ENCODE measurements around the gene NDUFA11. TPM values are rescaled to one million over a fixed set of nuclear protein-coding genes. Genes with fewer than 3 reads are reported as not detected.
A peak's percentile ranks its signal among the peaks of the same experiment; 100 is the strongest.

Gene NDUFA11
- total RNA-seq, 2 donors from 2014 or later, result 242 to 269 TPM

DNA sequence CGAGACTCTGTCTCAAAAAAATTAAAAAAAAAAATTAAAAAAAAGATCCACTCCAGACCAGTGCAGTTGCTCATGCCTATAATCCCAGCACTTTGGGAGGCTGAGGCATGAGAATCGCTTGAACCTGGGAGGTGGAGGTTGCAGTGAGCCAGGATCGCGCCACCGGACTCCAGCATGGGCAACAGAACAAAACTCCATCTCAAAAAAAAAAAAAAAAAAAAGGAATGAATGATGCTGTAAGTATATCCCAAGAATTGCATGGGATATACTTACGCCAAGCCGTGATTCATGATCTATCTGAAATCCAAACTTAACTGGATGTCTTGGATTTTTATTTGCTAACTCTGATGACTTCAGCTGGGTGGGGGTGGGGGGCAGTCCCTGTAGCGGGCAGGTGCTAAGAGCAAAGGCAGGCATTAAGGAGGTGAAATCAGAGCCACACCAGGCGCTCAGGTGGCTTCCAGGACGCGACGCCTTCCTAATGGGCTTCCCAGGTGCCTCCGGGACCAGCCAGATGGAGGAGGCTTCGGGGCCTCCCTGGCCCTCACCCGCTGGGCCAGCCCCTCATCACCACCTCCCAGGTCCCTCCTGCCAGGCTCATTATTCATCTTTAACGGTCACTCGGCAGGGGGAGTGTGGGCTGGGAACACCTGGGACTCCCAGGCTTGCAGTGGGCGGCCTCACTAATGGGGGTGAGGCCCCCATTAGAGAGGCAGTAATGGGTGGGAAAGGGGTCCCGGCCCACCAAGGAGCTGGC is 21.9 kb downstream of the NDUFA11 start:
- TF ChIP-seq, protein P1, sequence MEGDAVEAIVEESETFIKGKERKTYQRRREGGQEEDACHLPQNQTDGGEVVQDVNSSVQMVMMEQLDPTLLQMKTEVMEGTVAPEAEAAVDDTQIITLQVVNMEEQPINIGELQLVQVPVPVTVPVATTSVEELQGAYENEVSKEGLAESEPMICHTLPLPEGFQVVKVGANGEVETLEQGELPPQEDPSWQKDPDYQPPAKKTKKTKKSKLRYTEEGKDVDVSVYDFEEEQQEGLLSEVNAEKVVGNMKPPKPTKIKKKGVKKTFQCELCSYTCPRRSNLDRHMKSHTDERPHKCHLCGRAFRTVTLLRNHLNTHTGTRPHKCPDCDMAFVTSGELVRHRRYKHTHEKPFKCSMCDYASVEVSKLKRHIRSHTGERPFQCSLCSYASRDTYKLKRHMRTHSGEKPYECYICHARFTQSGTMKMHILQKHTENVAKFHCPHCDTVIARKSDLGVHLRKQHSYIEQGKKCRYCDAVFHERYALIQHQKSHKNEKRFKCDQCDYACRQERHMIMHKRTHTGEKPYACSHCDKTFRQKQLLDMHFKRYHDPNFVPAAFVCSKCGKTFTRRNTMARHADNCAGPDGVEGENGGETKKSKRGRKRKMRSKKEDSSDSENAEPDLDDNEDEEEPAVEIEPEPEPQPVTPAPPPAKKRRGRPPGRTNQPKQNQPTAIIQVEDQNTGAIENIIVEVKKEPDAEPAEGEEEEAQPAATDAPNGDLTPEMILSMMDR (conservative IDR thresholded peaks at IDR 0.05), result no peak
- Mint-ChIP-seq H3K4me1 (peaks cover 10% of the 10 kb centered on the region), H3K4me3 (no peak overlapping the region), H3K27ac (no peak overlapping the region), H3K36me3 (ENCODE audit: low read depth) (no peaks in the 10 kb centered on the region), H3K27me3 (ENCODE audit: insufficient read depth) (no peaks in the 10 kb centered on the region), H3K9me3 (no peaks in the 10 kb centered on the region)
- H3K9ac ChIP-seq (ENCODE audit: extremely low read depth, low read length, poor library complexity, severe bottlenecking), result no peak overlapping the region
- H3K9me3 ChIP-seq (ENCODE audit: control insufficient read depth, low read length), result no peaks in the 10 kb centered on the region
- no peaks in the 10 kb centered on the region for H3K36me3 ChIP-seq (ENCODE audit: control insufficient read depth, insufficient read depth, low read length)
- DNase-seq, result peak; percentile 63
- no peaks in the 10 kb centered on the region for H3K27me3 ChIP-seq (ENCODE audit: control insufficient read depth, insufficient read depth, low read length, poor library complexity, severe bottlenecking)
- no peaks in the 10 kb centered on the region for H3K4me1 ChIP-seq (ENCODE audit: control insufficient read depth, insufficient read depth, low read length)
- WGBS, 2 experiments (ENCODE audit: insufficient coverage in 1 of 2, insufficient read length in 1 of 2), result 82 to 88% methylated on average over 10 to 16 of the region's 19 CpGs
- H3K27ac ChIP-seq (ENCODE audit: low read depth, low read length), result no peak overlapping the region
- H3K4me3 ChIP-seq (ENCODE audit: low read length), result no peak overlapping the region

DNA sequence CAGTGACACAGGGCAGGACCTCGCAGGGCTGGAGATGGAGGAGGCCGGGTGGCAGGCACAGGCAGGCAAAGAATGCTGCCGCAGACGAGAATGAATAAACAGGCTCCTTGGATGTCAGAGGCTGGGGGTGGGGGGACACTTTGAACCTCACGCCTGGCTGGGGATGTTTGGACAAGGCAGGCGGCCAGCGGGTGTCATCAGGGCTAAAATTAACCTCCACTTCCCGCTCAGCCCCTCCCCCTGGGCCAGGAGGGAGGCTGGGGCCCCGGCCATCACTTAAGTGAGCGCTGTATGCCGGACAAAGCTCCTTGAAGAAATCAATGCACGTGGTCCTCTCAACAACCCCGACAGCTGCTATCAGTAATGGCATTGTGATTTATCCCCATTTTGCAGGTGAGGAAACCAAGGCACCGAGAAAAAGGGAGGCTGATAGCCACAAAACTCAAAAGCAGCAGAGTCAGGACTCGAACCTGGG is 22.9 kb downstream of the NDUFA11 start:
- no peak overlapping the region for H3K27ac ChIP-seq (ENCODE audit: low read depth, low read length)
- Mint-ChIP-seq H3K4me3 (no peak overlapping the region), H3K27me3 (ENCODE audit: insufficient read depth) (no peaks in the 10 kb centered on the region), H3K36me3 (ENCODE audit: low read depth) (no peaks in the 10 kb centered on the region), H3K27ac (no peak overlapping the region), H3K9me3 (no peaks in the 10 kb centered on the region), H3K4me1 (peaks cover 10% of the 10 kb centered on the region)
- no peaks in the 10 kb centered on the region for H3K9me3 ChIP-seq (ENCODE audit: control insufficient read depth, low read length)
- H3K36me3 ChIP-seq (ENCODE audit: control insufficient read depth, insufficient read depth, low read length), result no peaks in the 10 kb centered on the region
- H3K27me3 ChIP-seq (ENCODE audit: control insufficient read depth, insufficient read depth, low read length, poor library complexity, severe bottlenecking), result no peaks in the 10 kb centered on the region
- H3K4me3 ChIP-seq (ENCODE audit: low read length), result no peak overlapping the region
- TF ChIP-seq, protein P1 (conservative IDR thresholded peaks at IDR 0.05), result no peak
- H3K9ac ChIP-seq (ENCODE audit: extremely low read depth, low read length, poor library complexity, severe bottlenecking), result no peak overlapping the region
- no peaks in the 10 kb centered on the region for H3K4me1 ChIP-seq (ENCODE audit: control insufficient read depth, insufficient read depth, low read length)
- peak; percentile 73 for DNase-seq
- 43 to 56% methylated on average over 12 to 15 of the region's 15 CpGs for WGBS, 2 experiments (ENCODE audit: insufficient coverage in 1 of 2, insufficient read length in 1 of 2)

DNA sequence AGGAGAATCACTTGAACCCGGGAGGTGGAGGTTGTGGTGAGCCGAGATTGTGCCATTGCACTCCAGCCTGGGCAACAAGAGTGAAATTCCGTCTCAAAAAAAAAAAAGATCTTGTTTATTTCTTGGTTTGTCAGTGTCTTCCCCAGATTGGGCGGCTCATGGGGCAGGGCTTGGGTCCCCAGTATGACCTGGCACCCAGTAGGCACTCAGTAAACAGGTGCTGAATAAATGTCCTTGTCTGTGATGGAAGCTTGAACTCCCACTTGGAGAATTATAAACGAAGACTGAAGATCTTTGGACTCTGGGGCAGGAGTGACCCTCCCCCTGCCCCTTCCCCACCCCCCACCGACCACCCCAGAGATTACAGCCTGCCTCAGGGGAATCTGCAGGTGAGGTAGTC is 23.4 kb downstream of the NDUFA11 start:
- Histone ChIP-seq H3K9ac (ENCODE audit: extremely low read depth, low read length, poor library complexity, severe bottlenecking) (no peak overlapping the region), H3K27ac (ENCODE audit: low read depth, low read length) (no peak overlapping the region), H3K9me3 (ENCODE audit: control insufficient read depth, low read length) (no peaks in the 10 kb centered on the region), H3K4me3 (ENCODE audit: low read length) (no peak overlapping the region), H3K4me1 (ENCODE audit: control insufficient read depth, insufficient read depth, low read length) (no peaks in the 10 kb centered on the region), H3K36me3 (ENCODE audit: control insufficient read depth, insufficient read depth, low read length) (no peaks in the 10 kb centered on the region), H3K27me3 (ENCODE audit: control insufficient read depth, insufficient read depth, low read length, poor library complexity, severe bottlenecking) (no peaks in the 10 kb centered on the region)
- TF ChIP-seq, protein P1 (conservative IDR thresholded peaks at IDR 0.05), result no peak
- no peak for DNase-seq
- H3K4me1 Mint-ChIP-seq, result peaks cover 10% of the 10 kb centered on the region
- H3K9me3 Mint-ChIP-seq, result no peaks in the 10 kb centered on the region
- H3K27me3 Mint-ChIP-seq (ENCODE audit: insufficient read depth), result no peaks in the 10 kb centered on the region
- H3K36me3 Mint-ChIP-seq (ENCODE audit: low read depth), result no peaks in the 10 kb centered on the region
- WGBS, 2 experiments (ENCODE audit: insufficient coverage in 1 of 2, insufficient read length in 1 of 2), result 67 to 90% methylated on average over 2 to 5 of the region's 6 CpGs
- H3K27ac Mint-ChIP-seq, result no peak overlapping the region
- no peak overlapping the region for H3K4me3 Mint-ChIP-seq
